H1 (cell line): ENCODE results near the gene TMIGD1. TPM values are rescaled to one million over a fixed set of nuclear protein-coding genes. Genes with fewer than 3 reads are reported as not detected.

Source experiments
- CTCF ChIA-PET: fragments of 300-600 bp; sonication (Branson Sonifier 250); formaldehyde crosslinking; loops from one replicate; lab custom pipeline; 2021; ENCODE audit not compliant: partially characterized antibody; lab: Charles Lee
- POLR2A ChIA-PET: fragments of 300-600 bp; sonication (Branson Sonifier 250); formaldehyde crosslinking; loops from one replicate; lab custom pipeline; 2021; ENCODE audit warnings: inconsistent platforms; ENCODE audit not compliant: partially characterized antibody; lab: Charles Lee
- DNase-seq, 2 experiments: peaks; one replicate each; pipeline versions ENCODE4 v3.0.0 to v3.0.0-alpha.2; 2010 to 2022; ENCODE audit warnings: low spot score in 2 of 2, low read depth in 1 of 2, mixed read lengths in 1 of 2
- FAIRE-seq: peaks from 2 replicates; lab custom pipeline; 2011; peaks lifted over from hg19 to GRCh38; lab: Jason Lieb, UNC
- H2AFZ ChIP-seq: 2 replicates; pipeline ENCODE4 v1.8.1; 2012; ENCODE audit warnings: low read length, inconsistent platforms
- H2AK5ac ChIP-seq: 2 replicates; pipeline ENCODE4 v1.6.1; 2013; ENCODE audit warnings: low read depth, low read length
- H2BK120ac ChIP-seq: replicated peaks from 2 replicates; pipeline ENCODE3; 2013; ENCODE audit warnings: low read depth, low read length, inconsistent platforms
- H2BK12ac ChIP-seq: 2 replicates; pipeline ENCODE4 v1.6.1; 2013; ENCODE audit warnings: low read depth, low read length
- H2BK15ac ChIP-seq: 2 replicates; pipeline ENCODE4 v1.6.1; 2013; ENCODE audit warnings: low read length
- H2BK20ac ChIP-seq: 2 replicates; pipeline ENCODE4 v1.6.1; 2013; ENCODE audit warnings: low read length
- H2BK5ac ChIP-seq: 2 replicates; pipeline ENCODE4 v1.6.1; 2013; ENCODE audit warnings: low read depth, low read length
- H3K14ac ChIP-seq: 2 replicates; pipeline ENCODE4 v1.6.1; 2013; ENCODE audit warnings: inconsistent platforms; ENCODE audit not compliant: insufficient read length
- H3K18ac ChIP-seq: 2 replicates; pipeline ENCODE4 v1.6.1; 2013; ENCODE audit warnings: low read length; ENCODE audit errors: extremely low read depth
- H3K23ac ChIP-seq: 2 replicates; pipeline ENCODE4 v1.6.1; 2013; ENCODE audit warnings: inconsistent platforms; ENCODE audit not compliant: insufficient read length
- H3K23me2 ChIP-seq: 2 replicates; pipeline ENCODE4 v1.6.1; 2013; ENCODE audit warnings: low read depth, low read length
- H3K27ac ChIP-seq: 2 replicates; pipeline ENCODE4 v1.6.1; 2011; ENCODE audit warnings: low read depth, low read length, inconsistent platforms
- H3K27me3 ChIP-seq, 4 experiments: replicated peaks in 1 of 4; 1 replicate in 1 of 4; 2 replicates in 3 of 4; pipeline versions ENCODE4 v1.6.1 to v1.8.1; 2011 to 2013; ENCODE audit warnings: low read length in 3 of 4, mild to moderate bottlenecking in 3 of 4, inconsistent platforms in 2 of 4, mixed read lengths in 2 of 4, moderate library complexity in 1 of 4; ENCODE audit not compliant: control insufficient read depth in 3 of 4, insufficient read depth in 3 of 4; ENCODE audit errors: extremely low read depth in 1 of 4
- H3K36me3 ChIP-seq, 4 experiments: 2 replicates each; pipeline versions ENCODE4 v1.6.1 to v1.8.1; 2011 to 2013; ENCODE audit warnings: mild to moderate bottlenecking in 4 of 4, low read length in 3 of 4, moderate library complexity in 2 of 4, control low read depth in 1 of 4, inconsistent platforms in 1 of 4; ENCODE audit not compliant: insufficient read depth in 4 of 4, control insufficient read depth in 2 of 4
- H3K4ac ChIP-seq: replicated peaks from 2 replicates; pipeline ENCODE3; 2013; ENCODE audit warnings: low read length, low read depth, mixed read lengths, inconsistent platforms; ENCODE audit not compliant: insufficient read length
- H3K4me1 ChIP-seq, 4 experiments: replicated peaks in 1 of 4; 1 replicate in 1 of 4; 2 replicates in 3 of 4; pipeline versions ENCODE4 v1.6.1 to v1.8.1; 2011 to 2013; ENCODE audit warnings: low read length in 3 of 4, inconsistent platforms in 2 of 4, mixed read lengths in 1 of 4; ENCODE audit not compliant: insufficient read depth in 4 of 4, control insufficient read depth in 3 of 4
- H3K4me2 ChIP-seq, 2 experiments: 2 replicates each; pipeline versions ENCODE4 v1.6.1 to v1.8.1; 2011 to 2013; ENCODE audit warnings: low read depth in 2 of 2, low read length in 2 of 2, control low read depth in 1 of 2, inconsistent platforms in 1 of 2, mild to moderate bottlenecking in 1 of 2; ENCODE audit not compliant: insufficient read depth in 1 of 2
- H3K4me3 ChIP-seq, 4 experiments: fragments of 200-600, 300-600 bp in 1 of 4; sonication (generic), shearing (Covaris generic), sonication (Bioruptor Twin) in 1 of 4; 2 replicates each; pipeline versions ENCODE4 v1.5.1 to v1.8.1; 2011 to 2016; ENCODE audit warnings: low read length in 4 of 4, low read depth in 3 of 4, control low read depth in 2 of 4, inconsistent platforms in 2 of 4, mild to moderate bottlenecking in 2 of 4, mixed read lengths in 1 of 4, moderate library complexity in 1 of 4; ENCODE audit not compliant: insufficient read depth in 2 of 4; ENCODE audit errors: extremely low read depth in 1 of 4
- H3K56ac ChIP-seq: replicated peaks from 2 replicates; pipeline ENCODE3; 2013; ENCODE audit warnings: low read depth, mild to moderate bottlenecking, mixed read lengths, low read length, inconsistent platforms; ENCODE audit not compliant: insufficient read length
- H3K79me1 ChIP-seq: 2 replicates; pipeline ENCODE4 v1.6.1; 2013; ENCODE audit warnings: low read depth, low read length, control low read depth
- H3K79me2 ChIP-seq, 2 experiments: 2 replicates each; pipeline versions ENCODE4 v1.6.1 to v1.8.1; 2012 to 2013; ENCODE audit warnings: low read length in 2 of 2, mild to moderate bottlenecking in 2 of 2, inconsistent platforms in 1 of 2; ENCODE audit not compliant: insufficient read depth in 2 of 2, control insufficient read depth in 1 of 2
- H3K9ac ChIP-seq, 4 experiments: replicated peaks in 1 of 4; 1 replicate in 1 of 4; 2 replicates in 3 of 4; pipeline versions ENCODE4 v1.6.1 to v1.8.1; 2011 to 2013; ENCODE audit warnings: low read depth in 3 of 4, low read length in 3 of 4, control low read depth in 2 of 4, mild to moderate bottlenecking in 2 of 4, moderate library complexity in 2 of 4, inconsistent platforms in 1 of 4; ENCODE audit errors: extremely low read depth in 1 of 4
- H3K9me3 ChIP-seq, 2 experiments: 2 replicates each; pipeline versions ENCODE4 v1.6.1 to v1.8.1; 2012 to 2013; ENCODE audit warnings: mild to moderate bottlenecking in 2 of 2, moderate library complexity in 2 of 2, control low read depth in 1 of 2, inconsistent platforms in 1 of 2, low read depth in 1 of 2, low read length in 1 of 2, mixed read lengths in 1 of 2; ENCODE audit not compliant: insufficient read depth in 2 of 2
- H4K20me1 ChIP-seq, 2 experiments: replicated peaks in 1 of 2; 2 replicates each; pipeline versions ENCODE3 to v1.8.1; 2011 to 2013; ENCODE audit warnings: inconsistent platforms in 2 of 2, low read length in 2 of 2, mild to moderate bottlenecking in 1 of 2; ENCODE audit not compliant: insufficient read depth in 2 of 2, control insufficient read depth in 1 of 2
- H4K5ac ChIP-seq: 2 replicates; pipeline ENCODE4 v1.6.1; 2013; ENCODE audit warnings: low read length, low read depth, mixed read lengths, inconsistent platforms; ENCODE audit not compliant: insufficient read length
- H4K8ac ChIP-seq: 2 replicates; pipeline ENCODE4 v1.8.0; 2013; ENCODE audit warnings: mild to moderate bottlenecking, moderate library complexity, low read length, inconsistent platforms; ENCODE audit not compliant: insufficient read depth; ENCODE audit errors: extremely low read depth
- H4K91ac ChIP-seq: replicated peaks from 2 replicates; pipeline ENCODE3; 2013; ENCODE audit warnings: low read length, mixed read lengths, inconsistent platforms; ENCODE audit not compliant: insufficient read length
- BACH1 ChIP-seq: IDR thresholded peaks from 2 replicates; pipeline ENCODE4 v1.6.1; 2012; ENCODE audit warnings: low read length, improper control_type of control experiment
- EP300 ChIP-seq, 2 experiments: IDR thresholded peaks; 1 replicate in 1 of 2; 2 replicates in 1 of 2; pipeline ENCODE4 v1.6.1; 2011 to 2012; ENCODE audit warnings: low read depth in 2 of 2, low read length in 2 of 2, mild to moderate bottlenecking in 2 of 2, borderline replicate concordance in 1 of 2, inconsistent platforms in 1 of 2, moderate library complexity in 1 of 2
- EZH2 ChIP-seq: fragments of 200-600 bp; sonication (generic); IDR thresholded peaks from 2 replicates; pipeline ENCODE4 v1.7.1; 2012; ENCODE audit warnings: low read depth, mild to moderate bottlenecking, moderate library complexity, low read length, inconsistent platforms; ENCODE audit not compliant: severe bottlenecking
- GABPA ChIP-seq: IDR thresholded peaks from 2 replicates; pipeline ENCODE4 v1.6.1; 2011; ENCODE audit warnings: mild to moderate bottlenecking, low read length, moderate library complexity, borderline replicate concordance; ENCODE audit not compliant: insufficient read depth
- KDM4A ChIP-seq: IDR thresholded peaks from one replicate; pipeline ENCODE4 v1.7.1; 2012; ENCODE audit warnings: low read depth, mild to moderate bottlenecking, moderate library complexity, low read length, inconsistent platforms; ENCODE audit not compliant: severe bottlenecking
- MAFK ChIP-seq: IDR thresholded peaks from 2 replicates; pipeline ENCODE4 v1.6.1; 2012; ENCODE audit warnings: low read depth, mild to moderate bottlenecking, improper control_type of control experiment, low read length
- NANOG ChIP-seq: IDR thresholded peaks from 2 replicates; pipeline ENCODE4 v1.6.1; 2011; ENCODE audit warnings: low read length, low read depth, mild to moderate bottlenecking, inconsistent platforms; ENCODE audit not compliant: insufficient read depth, poor library complexity, severe bottlenecking
- SIX5 ChIP-seq: IDR thresholded peaks from 2 replicates; pipeline ENCODE4 v1.6.1; 2011; ENCODE audit warnings: mild to moderate bottlenecking, low read depth, low read length
- SP1 ChIP-seq: IDR thresholded peaks from 2 replicates; pipeline ENCODE4 v1.6.1; 2011; ENCODE audit warnings: low read depth, low read length
- TAF1 ChIP-seq: IDR thresholded peaks from 2 replicates; pipeline ENCODE4 v1.6.1; 2011; ENCODE audit warnings: mild to moderate bottlenecking, low read depth, low read length
- WGBS, 2 experiments: shearing (Covaris generic) in 1 of 2; methylation state at CpG; one replicate each; pipeline versions ENCODE4 v1.1.6 to v1.1.7; 2013 to 2015; ENCODE audit warnings: low lambda C conversion rate in 2 of 2, mixed read lengths in 2 of 2, inconsistent platforms in 1 of 2, low coverage in 1 of 2, missing lambda C conversion rate in 1 of 2; ENCODE audit not compliant: insufficient replicate concordance in 2 of 2, insufficient coverage in 1 of 2, insufficient read length in 1 of 2; ENCODE audit errors: extremely low coverage in 1 of 2, missing lambda C conversion rate in 1 of 2; 5-methylcytosine and 5-hydroxymethylcytosine counted together
- polyA plus RNA-seq, 7 experiments: library from polyadenylated mRNA; depleted of rRNA in 3 of 7; stranded (reverse) in 5 of 7; unstranded in 2 of 7; fragments of >200 nt in 5 of 7; fragments of 200-250 nt in 2 of 7; gene quantifications; 1 replicate in 5 of 7; 2 replicates in 1 of 7; 4 replicates in 1 of 7; pipeline versions ENCODE4 v1.2.1 to v1.2.3, GENCODE V29; 2011 to 2013; ENCODE audit warnings: missing spikeins in 2 of 7, mixed read lengths in 2 of 7
- total RNA-seq: library from RNA; stranded (reverse); fragmentation: NEBNext Ultra II Directional; extraction: Animal tissue kit (Norgen Biotek cat#: 25700); gene quantifications from 2 replicates; pipeline ENCODE4 v1.2.1, GENCODE V29; 2021
- TF ChIP-seq, protein P1 (sequence below): IDR thresholded peaks from 2 replicates; pipeline ENCODE4 v1.6.1; 2012; ENCODE audit warnings: inconsistent platforms
- TF ChIP-seq, protein P2 (sequence below): IDR thresholded peaks from 2 replicates; pipeline ENCODE4 v1.6.1; 2011; ENCODE audit warnings: low read length, improper control_type of control experiment

The TMIGD1 gene
- total and polyA plus RNA-seq, 2 of the 8 experiments (the other 6 are each of a cell fraction or from before 2014, with no cell fraction given), result not detected

GRCh38 chr17:30363715-30364202 lies 29.9 kb upstream of the TMIGD1 start:
- H3K4me2 ChIP-seq, result no peak overlapping the region
- FAIRE-seq, result no peak
- TF ChIP-seq MAFK (no peak), KDM4A (no peak), SIX5 (no peak), GABPA (no peak), EZH2 (no peak), BACH1 (no peak), TAF1 (no peak), NANOG (no peak), EP300 (IDR thresholded peaks at IDR 0.05; ENCODE audit: borderline replicate concordance in 1 of 2, low read depth in 2 of 2, low read length in 2 of 2) (no peak), SP1 (no peak)
- TF ChIP-seq, protein P1, sequence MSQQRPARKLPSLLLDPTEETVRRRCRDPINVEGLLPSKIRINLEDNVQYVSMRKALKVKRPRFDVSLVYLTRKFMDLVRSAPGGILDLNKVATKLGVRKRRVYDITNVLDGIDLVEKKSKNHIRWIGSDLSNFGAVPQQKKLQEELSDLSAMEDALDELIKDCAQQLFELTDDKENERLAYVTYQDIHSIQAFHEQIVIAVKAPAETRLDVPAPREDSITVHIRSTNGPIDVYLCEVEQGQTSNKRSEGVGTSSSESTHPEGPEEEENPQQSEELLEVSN, result no peak
- TF ChIP-seq, protein P2, sequence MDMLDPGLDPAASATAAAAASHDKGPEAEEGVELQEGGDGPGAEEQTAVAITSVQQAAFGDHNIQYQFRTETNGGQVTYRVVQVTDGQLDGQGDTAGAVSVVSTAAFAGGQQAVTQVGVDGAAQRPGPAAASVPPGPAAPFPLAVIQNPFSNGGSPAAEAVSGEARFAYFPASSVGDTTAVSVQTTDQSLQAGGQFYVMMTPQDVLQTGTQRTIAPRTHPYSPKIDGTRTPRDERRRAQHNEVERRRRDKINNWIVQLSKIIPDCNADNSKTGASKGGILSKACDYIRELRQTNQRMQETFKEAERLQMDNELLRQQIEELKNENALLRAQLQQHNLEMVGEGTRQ, result no peak

More at GRCh38 chr17:30363715-30364202, 29.9 kb upstream of the TMIGD1 start:
- Histone ChIP-seq H2AFZ (no peak overlapping the region), H3K56ac (no peak overlapping the region), H4K8ac (no peak overlapping the region), H2AK5ac (no peak overlapping the region), H2BK15ac (no peak overlapping the region), H3K18ac (no peak overlapping the region), H2BK12ac (no peak overlapping the region), H3K14ac (no peak overlapping the region), H2BK120ac (no peak overlapping the region), H3K27ac (no peak overlapping the region), H3K23ac (no peak overlapping the region), H3K23me2 (no peaks in the 10 kb centered on the region), H4K91ac (no peak overlapping the region), H3K27me3 (no peaks in the 10 kb centered on the region), H3K79me1 (no peaks in the 10 kb centered on the region), H3K36me3 (no peaks in the 10 kb centered on the region), H2BK20ac (no peak overlapping the region), H3K4me1 (no peaks in the 10 kb centered on the region), H4K5ac (no peak overlapping the region), H2BK5ac (no peak overlapping the region), H3K4me3 (no peak overlapping the region), H3K4ac (no peak overlapping the region), H3K9me3 (peaks cover 0 to 4% of the 10 kb centered on the region in 2 experiments; a peak in 1 of 4 replicates), H3K79me2 (no peaks in the 10 kb centered on the region), H3K9ac (no peak overlapping the region), H4K20me1 (no peaks in the 10 kb centered on the region)
- ChIA-PET CTCF (interaction anchor here (0.6 to 0.8 kb wide), 3 partner anchors 26 to 528 kb away, joined by 3 read pairs; no protein-coding TSS in a partner anchor), POLR2A (interaction anchor here (0.6 kb wide), 1 partner anchor 60 kb away, joined by 4 read pairs; no protein-coding TSS in a partner anchor)
- WGBS, 2 experiments, result 88% methylated on average over 1 of the region's 1 CpG; no CpG with 5 or more reads in 1 of the 2 experiments
- DNase-seq, result no peak
